Panc1 (cell line): ENCODE results near the gene OR52E8.

Source experiments
- CTCF ChIP-seq: fragments of 450-650 bp; IDR thresholded peaks from 2 replicates; pipeline ENCODE4 v1.5.1; 2017; ENCODE audit warnings: mild to moderate bottlenecking
- POLR2AphosphoS5 ChIP-seq: IDR thresholded peaks from 2 replicates; pipeline ENCODE4 v1.6.1; 2012; ENCODE audit warnings: mild to moderate bottlenecking, low read depth, low read length, moderate library complexity
- SIN3A ChIP-seq: IDR thresholded peaks from 2 replicates; pipeline ENCODE4 v1.6.1; 2012; ENCODE audit warnings: low read depth, mild to moderate bottlenecking, low read length, moderate library complexity, borderline replicate concordance; ENCODE audit not compliant: insufficient read depth
- TCF7L2 ChIP-seq: IDR thresholded peaks from 2 replicates; pipeline ENCODE4 v1.6.1; 2011; ENCODE audit warnings: mild to moderate bottlenecking, low read depth, low read length, inconsistent platforms
- TF ChIP-seq, protein P1 (sequence below), 2 experiments: IDR thresholded peaks; 2 replicates each; pipeline ENCODE4 v1.6.1; 2011 to 2012; ENCODE audit warnings: low read depth in 2 of 2, control low read depth in 1 of 2, low read length in 1 of 2, mild to moderate bottlenecking in 1 of 2, moderate library complexity in 1 of 2; ENCODE audit not compliant: insufficient read depth in 1 of 2

GRCh38 chr11:5841797-5842196 is 15.7 kb downstream of the OR52E8 start, which contains the start of gene OR52E6:
- TF ChIP-seq CTCF (no peak), POLR2AphosphoS5 (no peak), SIN3A (no peak), TCF7L2 (no peak)
- TF ChIP-seq, protein P1, sequence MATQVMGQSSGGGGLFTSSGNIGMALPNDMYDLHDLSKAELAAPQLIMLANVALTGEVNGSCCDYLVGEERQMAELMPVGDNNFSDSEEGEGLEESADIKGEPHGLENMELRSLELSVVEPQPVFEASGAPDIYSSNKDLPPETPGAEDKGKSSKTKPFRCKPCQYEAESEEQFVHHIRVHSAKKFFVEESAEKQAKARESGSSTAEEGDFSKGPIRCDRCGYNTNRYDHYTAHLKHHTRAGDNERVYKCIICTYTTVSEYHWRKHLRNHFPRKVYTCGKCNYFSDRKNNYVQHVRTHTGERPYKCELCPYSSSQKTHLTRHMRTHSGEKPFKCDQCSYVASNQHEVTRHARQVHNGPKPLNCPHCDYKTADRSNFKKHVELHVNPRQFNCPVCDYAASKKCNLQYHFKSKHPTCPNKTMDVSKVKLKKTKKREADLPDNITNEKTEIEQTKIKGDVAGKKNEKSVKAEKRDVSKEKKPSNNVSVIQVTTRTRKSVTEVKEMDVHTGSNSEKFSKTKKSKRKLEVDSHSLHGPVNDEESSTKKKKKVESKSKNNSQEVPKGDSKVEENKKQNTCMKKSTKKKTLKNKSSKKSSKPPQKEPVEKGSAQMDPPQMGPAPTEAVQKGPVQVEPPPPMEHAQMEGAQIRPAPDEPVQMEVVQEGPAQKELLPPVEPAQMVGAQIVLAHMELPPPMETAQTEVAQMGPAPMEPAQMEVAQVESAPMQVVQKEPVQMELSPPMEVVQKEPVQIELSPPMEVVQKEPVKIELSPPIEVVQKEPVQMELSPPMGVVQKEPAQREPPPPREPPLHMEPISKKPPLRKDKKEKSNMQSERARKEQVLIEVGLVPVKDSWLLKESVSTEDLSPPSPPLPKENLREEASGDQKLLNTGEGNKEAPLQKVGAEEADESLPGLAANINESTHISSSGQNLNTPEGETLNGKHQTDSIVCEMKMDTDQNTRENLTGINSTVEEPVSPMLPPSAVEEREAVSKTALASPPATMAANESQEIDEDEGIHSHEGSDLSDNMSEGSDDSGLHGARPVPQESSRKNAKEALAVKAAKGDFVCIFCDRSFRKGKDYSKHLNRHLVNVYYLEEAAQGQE (IDR thresholded peaks at IDR 0.05; ENCODE audit: insufficient read depth in 1 of 2, low read depth in 2 of 2, low read length in 1 of 2), result no peak
